HG02870 (cell line): ENCODE measurements around the gene PAX8.
"Not testable (repeated sequence)": the region's sequence is repeated elsewhere in the genome, so short reads cannot be mapped to it uniquely, and the experiment has no call there.

Source experiments
- ATAC-seq: cut with Tn5 transposase; IDR thresholded peaks from one replicate; pipeline ENCODE4 v1.9.1; 2021; ENCODE audit warnings: mild to moderate bottlenecking, moderate library complexity; ENCODE audit not compliant: unreplicated experiment

Gene PAX8

GRCh38 chr2:113278742-113279139, at the start of gene PAX8:
PAX8 (minus strand) TSS chr2:113278921; CDS start chr2:113278394, 527 bp downstream.
- no peak for ATAC-seq

- ATAC-seq: no peak
Observed at GRCh38 chr2:113328043-113328442, 49.3 kb upstream of the PAX8 start.

GRCh38 chr2:113325161-113325731, 46.5 kb upstream of the PAX8 start:
- not testable (repeated sequence) for ATAC-seq

- no peak for ATAC-seq
Observed at GRCh38 chr2:113324684-113325160, 46.0 kb upstream of the PAX8 start.

GRCh38 chr2:113323129-113323528, 44.4 kb upstream of the PAX8 start:
- not testable (repeated sequence) for ATAC-seq

- ATAC-seq: not testable (repeated sequence)
Observed at GRCh38 chr2:113320106-113320505, 41.4 kb upstream of the PAX8 start.

- ATAC-seq: not testable (repeated sequence)
Observed at GRCh38 chr2:113318941-113319340, 40.2 kb upstream of the PAX8 start.

GRCh38 chr2:113316085-113316484, 37.4 kb upstream of the PAX8 start:
- ATAC-seq: no peak

- ATAC-seq: not testable (repeated sequence)
Observed at GRCh38 chr2:113314663-113315062, 35.9 kb upstream of the PAX8 start.

- not testable (repeated sequence) for ATAC-seq
Observed at GRCh38 chr2:113314176-113314575, 35.5 kb upstream of the PAX8 start.

GRCh38 chr2:113311781-113312180, 33.1 kb upstream of the PAX8 start:
- ATAC-seq: not testable (repeated sequence)

- ATAC-seq: not testable (repeated sequence)
Observed at GRCh38 chr2:113311191-113311590, 32.5 kb upstream of the PAX8 start.

GRCh38 chr2:113309655-113310387, 31.1 kb upstream of the PAX8 start:
- no peak for ATAC-seq

- not testable (repeated sequence) for ATAC-seq
Observed at GRCh38 chr2:113308784-113309183, 30.1 kb upstream of the PAX8 start.

GRCh38 chr2:113306207-113306606, 27.5 kb upstream of the PAX8 start:
- not testable (repeated sequence) for ATAC-seq

- ATAC-seq: not testable (repeated sequence)
Observed at GRCh38 chr2:113305749-113306148, 27.0 kb upstream of the PAX8 start.

- no peak for ATAC-seq
Observed at GRCh38 chr2:113305146-113305545, 26.4 kb upstream of the PAX8 start.

- ATAC-seq: no peak
Observed at GRCh38 chr2:113304702-113305101, 26.0 kb upstream of the PAX8 start.

- not testable (repeated sequence) for ATAC-seq
Observed at GRCh38 chr2:113302216-113302980, 23.7 kb upstream of the PAX8 start.

GRCh38 chr2:113300281-113300680, 21.6 kb upstream of the PAX8 start:
- ATAC-seq: no peak

GRCh38 chr2:113298176-113298575, 19.5 kb upstream of the PAX8 start:
- no peak for ATAC-seq
